ENCODE measurements around the gene PDLIM4. TPM values are rescaled to one million over a fixed set of nuclear protein-coding genes. Genes with fewer than 3 reads are reported as not detected.
A peak's percentile ranks its signal among the peaks of the same experiment; 100 is the strongest.

Gene PDLIM4
- total RNA-seq, 1 donor from 2014 or later, result 146 TPM

GRCh38 chr5:132211787-132212186 lies 45.7 kb upstream of the PDLIM4 start:
- Histone ChIP-seq H3K4me3 (ENCODE audit: low read depth, low read length) (no peak overlapping the region), H3K27me3 (ENCODE audit: control insufficient read depth, insufficient read depth, low read length) (no peaks in the 10 kb centered on the region), H3K36me3 (ENCODE audit: control insufficient read depth, insufficient read depth, low read length) (no peaks in the 10 kb centered on the region)
- TF ChIP-seq CTCF (IDR thresholded peaks at IDR 0.05; ENCODE audit: insufficient read depth, low read length, poor library complexity, severe bottlenecking), result no peak
- DNase-seq (ENCODE audit: low read depth), result no peak

- no peak for TF ChIP-seq CTCF (IDR thresholded peaks at IDR 0.05; ENCODE audit: insufficient read depth, low read length, poor library complexity, severe bottlenecking)
- no peak for DNase-seq (ENCODE audit: low read depth)
- Histone ChIP-seq H3K4me3 (ENCODE audit: low read depth, low read length) (no peak overlapping the region), H3K27me3 (ENCODE audit: control insufficient read depth, insufficient read depth, low read length) (no peaks in the 10 kb centered on the region), H3K36me3 (ENCODE audit: control insufficient read depth, insufficient read depth, low read length) (no peaks in the 10 kb centered on the region)
Observed at GRCh38 chr5:132213666-132214065, 43.8 kb upstream of the PDLIM4 start.

- no peak overlapping the region for H3K4me3 ChIP-seq (ENCODE audit: low read depth, low read length)
- no peaks in the 10 kb centered on the region for H3K27me3 ChIP-seq (ENCODE audit: control insufficient read depth, insufficient read depth, low read length)
- no peaks in the 10 kb centered on the region for H3K36me3 ChIP-seq (ENCODE audit: control insufficient read depth, insufficient read depth, low read length)
- DNase-seq (ENCODE audit: low read depth), result no peak
- TF ChIP-seq CTCF (IDR thresholded peaks at IDR 0.05; ENCODE audit: insufficient read depth, low read length, poor library complexity, severe bottlenecking), result no peak
Observed at GRCh38 chr5:132214491-132214890, 43.0 kb upstream of the PDLIM4 start.

- peak; percentile 86 for DNase-seq (ENCODE audit: low read depth)
- peaks cover under 1% of the 10 kb centered on the region for H3K36me3 ChIP-seq (ENCODE audit: control insufficient read depth, insufficient read depth, low read length)
- TF ChIP-seq CTCF (IDR thresholded peaks at IDR 0.05; ENCODE audit: insufficient read depth, low read length, poor library complexity, severe bottlenecking), result no peak
- no peaks in the 10 kb centered on the region for H3K27me3 ChIP-seq (ENCODE audit: control insufficient read depth, insufficient read depth, low read length)
- no peak overlapping the region for H3K4me3 ChIP-seq (ENCODE audit: low read depth, low read length)
Observed at GRCh38 chr5:132215329-132215728, 42.2 kb upstream of the PDLIM4 start.

GRCh38 chr5:132218321-132218720 lies 39.2 kb upstream of the PDLIM4 start:
- Histone ChIP-seq H3K4me3 (ENCODE audit: low read depth, low read length) (no peak overlapping the region), H3K36me3 (ENCODE audit: control insufficient read depth, insufficient read depth, low read length) (peaks cover 1% of the 10 kb centered on the region), H3K27me3 (ENCODE audit: control insufficient read depth, insufficient read depth, low read length) (no peaks in the 10 kb centered on the region)
- no peak for TF ChIP-seq CTCF (IDR thresholded peaks at IDR 0.05; ENCODE audit: insufficient read depth, low read length, poor library complexity, severe bottlenecking)
- no peak for DNase-seq (ENCODE audit: low read depth)

- DNase-seq (ENCODE audit: low read depth), result no peak
- no peak for TF ChIP-seq CTCF (IDR thresholded peaks at IDR 0.05; ENCODE audit: insufficient read depth, low read length, poor library complexity, severe bottlenecking)
- Histone ChIP-seq H3K27me3 (ENCODE audit: control insufficient read depth, insufficient read depth, low read length) (no peaks in the 10 kb centered on the region), H3K4me3 (ENCODE audit: low read depth, low read length) (no peak overlapping the region), H3K36me3 (ENCODE audit: control insufficient read depth, insufficient read depth, low read length) (peaks cover 1% of the 10 kb centered on the region)
Observed at GRCh38 chr5:132219289-132219970, 38.1 kb upstream of the PDLIM4 start.
